GM19328 (cell line): ENCODE measurements around the gene ALG11.
"Not testable (repeated sequence)": the region's sequence is repeated elsewhere in the genome, so short reads cannot be mapped to it uniquely, and the experiment has no call there.

Source experiments
- ATAC-seq: cut with Tn5 transposase; IDR thresholded peaks from one replicate; pipeline ENCODE4 v1.9.1; 2021; ENCODE audit warnings: mild to moderate bottlenecking, moderate library complexity; ENCODE audit not compliant: unreplicated experiment

Gene ALG11, protein sequence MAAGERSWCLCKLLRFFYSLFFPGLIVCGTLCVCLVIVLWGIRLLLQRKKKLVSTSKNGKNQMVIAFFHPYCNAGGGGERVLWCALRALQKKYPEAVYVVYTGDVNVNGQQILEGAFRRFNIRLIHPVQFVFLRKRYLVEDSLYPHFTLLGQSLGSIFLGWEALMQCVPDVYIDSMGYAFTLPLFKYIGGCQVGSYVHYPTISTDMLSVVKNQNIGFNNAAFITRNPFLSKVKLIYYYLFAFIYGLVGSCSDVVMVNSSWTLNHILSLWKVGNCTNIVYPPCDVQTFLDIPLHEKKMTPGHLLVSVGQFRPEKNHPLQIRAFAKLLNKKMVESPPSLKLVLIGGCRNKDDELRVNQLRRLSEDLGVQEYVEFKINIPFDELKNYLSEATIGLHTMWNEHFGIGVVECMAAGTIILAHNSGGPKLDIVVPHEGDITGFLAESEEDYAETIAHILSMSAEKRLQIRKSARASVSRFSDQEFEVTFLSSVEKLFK

DNA sequence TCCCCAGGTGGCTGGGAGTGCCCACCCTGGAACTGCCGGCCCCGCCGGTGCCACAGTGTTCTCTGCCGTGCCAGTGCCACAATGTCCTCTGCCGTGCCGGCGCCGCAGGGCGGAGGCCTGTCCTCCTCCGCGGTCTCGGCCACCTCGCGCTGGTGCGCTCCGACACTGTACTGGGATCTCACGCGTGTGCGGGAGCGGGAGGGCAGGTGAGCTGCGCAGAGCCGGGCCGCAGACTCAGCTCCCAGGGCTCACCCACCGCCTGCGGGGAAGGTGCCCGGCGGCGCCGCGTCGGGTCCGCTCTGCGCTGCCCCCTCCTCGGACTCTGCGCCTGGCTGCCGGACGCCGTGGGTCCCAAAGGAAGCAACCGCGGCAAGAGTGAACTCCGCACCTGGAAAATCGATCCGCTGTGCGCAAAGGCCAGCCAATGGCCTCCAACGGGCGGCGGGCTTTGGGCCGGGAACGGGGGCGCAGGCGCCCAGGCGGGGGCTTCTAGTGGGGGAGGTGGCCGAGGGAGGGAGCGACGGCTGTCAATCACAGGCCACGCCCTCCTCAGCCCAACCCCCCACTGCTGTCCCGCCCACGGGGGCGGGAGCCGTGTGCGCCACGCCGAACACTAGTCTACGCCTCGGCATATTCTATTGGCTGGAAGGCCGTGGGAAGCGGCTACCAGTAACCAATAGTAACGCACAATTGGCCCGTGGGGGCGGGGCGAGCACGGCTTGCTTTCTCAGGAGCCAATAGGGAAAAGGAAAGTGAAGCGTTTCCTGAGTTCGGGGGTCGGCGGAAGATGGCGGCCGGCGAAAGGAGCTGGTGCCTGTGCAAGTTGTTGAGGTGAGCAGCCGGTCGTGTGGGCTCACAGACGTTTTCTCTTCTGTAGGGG is at the start of gene ALG11:
TSS of gene ALG11 (plus strand) at position 767 of the 880 bp plus-strand sequence. CDS start at position 788, 21 bp downstream.
- peak; percentile 100 for ATAC-seq

DNA sequence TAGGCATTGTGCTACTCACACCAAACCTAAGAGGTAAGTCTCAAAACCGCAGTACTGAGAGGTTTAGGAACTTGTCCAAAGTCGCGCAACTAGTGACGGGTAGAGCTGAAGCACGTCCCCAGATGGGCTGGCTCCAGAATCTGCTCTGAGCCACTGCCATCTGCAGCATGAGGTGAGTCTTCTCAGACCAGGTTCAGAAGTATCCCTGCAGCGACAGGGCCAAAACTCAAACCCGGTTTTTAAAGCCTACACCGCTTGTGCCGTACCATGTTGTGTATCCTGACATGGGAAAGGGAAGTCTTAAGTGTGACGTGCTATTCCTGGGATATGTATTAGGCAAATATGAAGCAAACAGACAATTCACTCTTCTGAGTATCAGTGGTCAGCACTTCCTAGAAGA is 46.0 kb upstream of the ALG11 start:
- no peak for ATAC-seq

GRCh38 chr13:51967482-51968446 is 44.4 kb upstream of the ALG11 start:
- no peak for ATAC-seq

GRCh38 chr13:51970349-51970748 is 41.8 kb upstream of the ALG11 start:
- ATAC-seq = no peak

- ATAC-seq = no peak
These were observed 40.4 kb upstream of the ALG11 start for GRCh38 chr13:51971520-51972426.

GRCh38 chr13:51974482-51974881 is 37.7 kb upstream of the ALG11 start:
- ATAC-seq = no peak

DNA sequence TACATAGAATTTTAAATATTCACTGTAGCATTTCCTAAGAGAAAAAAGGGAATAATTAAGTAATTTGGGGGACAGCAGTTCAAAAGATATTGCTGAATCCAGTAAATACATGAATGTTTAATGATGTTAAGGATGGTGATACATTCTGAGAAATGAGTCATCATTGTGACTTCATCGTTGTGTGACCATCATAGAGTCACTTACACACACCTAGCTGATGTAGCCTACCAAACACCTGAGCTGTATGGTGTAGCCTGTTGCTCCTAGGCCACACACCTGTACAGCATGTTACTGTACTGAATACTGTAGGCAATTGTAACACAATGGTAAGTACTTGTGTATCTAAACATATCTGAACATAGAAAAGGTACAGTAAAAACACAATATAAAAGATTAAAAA is 35.8 kb upstream of the ALG11 start:
- ATAC-seq = no peak

DNA sequence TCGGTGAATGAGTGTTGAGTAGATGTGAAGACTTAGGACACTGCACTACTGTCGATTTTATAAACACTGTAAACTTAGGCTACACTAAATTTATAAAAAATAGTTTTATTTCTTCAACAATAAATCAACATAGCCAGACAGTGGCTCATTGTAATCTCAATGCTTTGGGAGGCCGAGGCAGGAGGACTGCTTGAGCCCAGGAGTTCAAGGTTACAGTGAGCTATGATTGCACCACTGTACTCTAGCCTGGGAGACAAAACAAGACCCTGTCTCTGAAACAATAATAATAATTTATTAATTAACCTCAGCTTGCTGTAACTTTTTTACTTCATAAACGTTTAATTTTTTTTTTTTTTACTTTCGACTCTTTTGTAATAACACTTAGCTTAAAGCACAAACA is 35.3 kb upstream of the ALG11 start:
- no peak for ATAC-seq

DNA sequence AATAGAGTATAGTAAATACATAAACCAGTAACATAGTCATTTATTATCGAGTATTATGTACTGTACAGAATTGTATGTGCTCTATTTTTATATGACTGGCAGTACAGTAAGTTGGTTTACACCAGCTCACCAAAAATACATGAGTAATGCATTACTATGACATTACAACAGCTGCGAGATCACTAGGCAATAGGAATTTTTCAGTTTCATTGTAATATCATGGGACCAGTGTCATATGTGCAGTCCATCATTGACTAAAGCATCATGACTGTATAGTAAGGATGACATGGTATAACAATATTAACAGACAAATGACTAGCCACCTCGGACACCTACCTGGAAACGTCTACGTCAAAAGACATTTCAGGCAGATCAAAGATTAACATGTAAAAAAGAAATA is 34.6 kb upstream of the ALG11 start:
- no peak for ATAC-seq

GRCh38 chr13:51978796-51979556 is 33.2 kb upstream of the ALG11 start:
- no peak for ATAC-seq

DNA sequence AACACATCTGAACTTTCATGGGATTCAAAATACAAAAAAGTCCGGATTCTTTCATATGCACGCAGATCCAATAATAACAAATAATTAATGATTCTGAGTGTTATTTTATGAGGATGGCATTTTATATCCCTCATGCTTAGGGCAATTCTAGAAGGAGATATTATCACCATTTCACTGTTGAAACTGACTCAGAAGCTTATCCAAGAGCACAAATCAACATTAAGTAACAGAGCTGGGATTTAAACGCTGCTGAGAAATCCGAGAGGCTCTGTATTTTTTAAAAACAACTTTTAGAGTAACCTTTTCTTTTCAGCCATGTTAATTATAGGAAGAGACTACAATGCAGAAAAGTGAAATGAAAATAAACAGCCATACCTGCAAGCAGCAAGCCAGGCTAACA is 31.3 kb upstream of the ALG11 start:
- ATAC-seq = no peak

- no peak for ATAC-seq
These were observed 30.8 kb upstream of the ALG11 start for GRCh38 chr13:51981355-51981754.

GRCh38 chr13:51983292-51983691 is 28.9 kb upstream of the ALG11 start:
- not testable (repeated sequence) for ATAC-seq

GRCh38 chr13:51984904-51985303 is 27.3 kb upstream of the ALG11 start:
- not testable (repeated sequence) for ATAC-seq

- no peak for ATAC-seq
These were observed 23.1 kb upstream of the ALG11 start for GRCh38 chr13:51988988-51989618.

GRCh38 chr13:51993713-51994112 is 18.5 kb upstream of the ALG11 start:
- ATAC-seq = no peak

DNA sequence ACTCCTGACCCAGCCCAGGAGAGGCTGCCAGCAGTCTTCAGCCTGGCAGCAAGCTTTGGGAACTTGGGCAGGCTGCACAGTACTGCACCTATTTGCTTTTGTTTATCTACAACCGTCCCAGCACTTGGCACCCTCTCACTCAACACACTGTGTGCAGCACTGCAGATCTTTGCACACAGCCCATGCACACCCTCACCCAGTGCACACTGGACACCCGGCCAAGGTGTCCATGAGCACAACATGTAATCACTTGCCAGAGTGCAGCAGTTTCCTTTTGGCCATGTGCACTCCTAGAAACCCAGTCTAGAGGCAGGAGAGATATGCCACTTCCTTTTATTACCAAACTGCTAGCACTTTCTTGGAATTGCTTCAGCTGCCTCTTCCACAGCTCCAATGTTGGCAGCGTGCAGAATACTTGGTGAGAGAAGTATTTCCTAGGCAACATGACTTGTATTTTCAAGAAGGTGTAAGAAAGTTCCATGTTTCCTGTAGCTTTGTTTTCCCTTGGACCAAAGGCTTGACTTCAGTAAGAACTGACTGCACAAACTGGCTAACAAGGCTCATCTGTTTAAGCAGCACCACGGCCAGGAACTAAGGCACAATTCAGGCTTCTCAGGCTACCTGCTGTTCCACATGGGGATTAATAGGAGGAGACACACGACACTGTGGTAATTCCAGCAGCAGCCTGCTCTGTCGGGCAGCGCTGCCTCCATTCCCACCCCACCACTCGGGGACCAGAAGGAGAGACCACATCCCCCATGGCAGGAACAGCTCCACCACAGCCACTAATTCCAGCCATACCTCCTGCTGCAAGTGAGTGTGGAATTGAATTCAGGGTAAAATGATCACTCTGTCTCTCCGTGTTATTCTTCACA is 16.3 kb upstream of the ALG11 start:
- no peak for ATAC-seq
